Measurements from ENCODE around the gene CST6. TPM values are rescaled to one million over a fixed set of nuclear protein-coding genes. Genes with fewer than 3 reads are reported as not detected.
A peak's percentile ranks its signal among the peaks of the same experiment; 100 is the strongest.

Gene CST6
- total and polyA plus RNA-seq, 2 of the 13 experiments (the other 11 are each of a cell fraction or from before 2014, with no cell fraction given) = not detected

- TF ChIP-seq ZNF777 (CRISPR knock-in tag; IDR thresholded peaks at IDR 0.05) = no peak
- TF ChIP-seq, protein P1, sequence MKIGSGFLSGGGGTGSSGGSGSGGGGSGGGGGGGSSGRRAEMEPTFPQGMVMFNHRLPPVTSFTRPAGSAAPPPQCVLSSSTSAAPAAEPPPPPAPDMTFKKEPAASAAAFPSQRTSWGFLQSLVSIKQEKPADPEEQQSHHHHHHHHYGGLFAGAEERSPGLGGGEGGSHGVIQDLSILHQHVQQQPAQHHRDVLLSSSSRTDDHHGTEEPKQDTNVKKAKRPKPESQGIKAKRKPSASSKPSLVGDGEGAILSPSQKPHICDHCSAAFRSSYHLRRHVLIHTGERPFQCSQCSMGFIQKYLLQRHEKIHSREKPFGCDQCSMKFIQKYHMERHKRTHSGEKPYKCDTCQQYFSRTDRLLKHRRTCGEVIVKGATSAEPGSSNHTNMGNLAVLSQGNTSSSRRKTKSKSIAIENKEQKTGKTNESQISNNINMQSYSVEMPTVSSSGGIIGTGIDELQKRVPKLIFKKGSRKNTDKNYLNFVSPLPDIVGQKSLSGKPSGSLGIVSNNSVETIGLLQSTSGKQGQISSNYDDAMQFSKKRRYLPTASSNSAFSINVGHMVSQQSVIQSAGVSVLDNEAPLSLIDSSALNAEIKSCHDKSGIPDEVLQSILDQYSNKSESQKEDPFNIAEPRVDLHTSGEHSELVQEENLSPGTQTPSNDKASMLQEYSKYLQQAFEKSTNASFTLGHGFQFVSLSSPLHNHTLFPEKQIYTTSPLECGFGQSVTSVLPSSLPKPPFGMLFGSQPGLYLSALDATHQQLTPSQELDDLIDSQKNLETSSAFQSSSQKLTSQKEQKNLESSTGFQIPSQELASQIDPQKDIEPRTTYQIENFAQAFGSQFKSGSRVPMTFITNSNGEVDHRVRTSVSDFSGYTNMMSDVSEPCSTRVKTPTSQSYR (CRISPR knock-in tag; IDR thresholded peaks at IDR 0.05; ENCODE audit: borderline replicate concordance) = no peak
Measured at GRCh38 chr11:66035653-66036333, 24.0 kb downstream of the CST6 start (continued).

- FAIRE-seq (no peak), ATAC-seq (no peak), DNase-seq (ENCODE audit: low spot score) (no peak)
- no TSS peak for BruUV-seq (replicated peaks)
- ChIA-PET CTCF (ENCODE audit: low intra/inter-chr PET ratio, low total read pairs) (no interaction called here), POLR2A (interaction anchor here (1.0 kb wide), 1 partner anchor 9 kb away, joined by 3 read pairs; no protein-coding TSS in a partner anchor)
- in situ Hi-C loops (cut with HindIII; ENCODE audit: extremely low pct_ligation_motif_present, low pct_unique_long_range_greater_than_20kb) = no loop called here
- intact Hi-C loops (cut with micrococcal nuclease; ENCODE audit: unreplicated experiment) = no loop called here
- H3K9me3 ChIP-seq (ENCODE audit: low read length) = no peaks in the 10 kb centered on the region
- WGBS (ENCODE audit: low lambda C conversion rate) = 23% methylated on average over 5 of the region's 5 CpGs
- peaks cover 8% of the 10 kb centered on the region; the same call in 1 of the 2 replicates for H3K4me1 ChIP-seq (ENCODE audit: insufficient read depth, low read length)
- no peak overlapping the region for H3K27ac ChIP-seq (ENCODE audit: extremely low read length, insufficient read depth, low read length)
- no peak overlapping the region for H2AFZ ChIP-seq (ENCODE audit: low read length)
- H3K4me2 ChIP-seq (ENCODE audit: low read depth, low read length) = no peak overlapping the region
- no peaks in the 10 kb centered on the region for H4K20me1 ChIP-seq (ENCODE audit: insufficient read depth, low read length)
- peaks cover 5% of the 10 kb centered on the region in 2 experiments; a peak in 1 of 5 replicates for H3K27me3 ChIP-seq (ENCODE audit: control insufficient read depth in 1 of 2, insufficient read depth in 2 of 2, low read length in 2 of 2)
- H3K79me2 ChIP-seq (ENCODE audit: insufficient read depth, low read length) = no peaks in the 10 kb centered on the region
- H3K9ac ChIP-seq (ENCODE audit: insufficient read depth, low read depth, low read length) = no peak overlapping the region
- TF ChIP-seq NFRKB (IDR thresholded peaks at IDR 0.05) (no peak), ZFP82 (CRISPR knock-in tag; IDR thresholded peaks at IDR 0.05; ENCODE audit: borderline replicate concordance) (no peak), FOSL2 (CRISPR knock-in tag; IDR thresholded peaks at IDR 0.05) (peak; percentile 35; the same call in 1 of the 2 replicates)
- H3K4me3 ChIP-seq (replicated peaks in 1 of 3; ENCODE audit: insufficient read depth in 1 of 3, low read depth in 2 of 3, low read length in 3 of 3) = no peak overlapping the region
- H3K36me3 ChIP-seq (replicated peaks in 1 of 2; ENCODE audit: control insufficient read depth in 1 of 2, insufficient read depth in 2 of 2, low read length in 2 of 2) = no peaks in the 10 kb centered on the region
Measured at GRCh38 chr11:66036334-66036710, 24.5 kb downstream of the CST6 start.

Measured in HepG2 (cell line).